Measurements from ENCODE around the gene STRIP2.

Gene STRIP2

GRCh38 chr7:129436335-129436923 is 2.2 kb downstream of the STRIP2 start:
- TF ChIP-seq OSR1 (CRISPR knock-in tag; IDR thresholded peaks at IDR 0.05) (no peak), TSHZ2 (CRISPR knock-in tag; IDR thresholded peaks at IDR 0.05) (no peak), RARB (CRISPR knock-in tag; IDR thresholded peaks at IDR 0.05) (no peak), ZFP3 (CRISPR knock-in tag; IDR thresholded peaks at IDR 0.05) (no peak), CREB5 (CRISPR knock-in tag; IDR thresholded peaks at IDR 0.05; ENCODE audit: low read depth) (no peak), BACH2 (CRISPR knock-in tag; IDR thresholded peaks at IDR 0.05; ENCODE audit: borderline replicate concordance) (no peak), ZFP30 (CRISPR knock-in tag; IDR thresholded peaks at IDR 0.05) (no peak), ESRRG (CRISPR knock-in tag; IDR thresholded peaks at IDR 0.05) (no peak), ISL1 (CRISPR knock-in tag; IDR thresholded peaks at IDR 0.05) (no peak), SNAI2 (CRISPR knock-in tag; IDR thresholded peaks at IDR 0.05) (no peak), ZNF8 (CRISPR knock-in tag; IDR thresholded peaks at IDR 0.05) (no peak), ZNF565 (CRISPR knock-in tag; conservative IDR thresholded peaks at IDR 0.05; ENCODE audit: low read depth) (no peak), ARNTL (CRISPR knock-in tag; IDR thresholded peaks at IDR 0.05; ENCODE audit: borderline replicate concordance, low read depth) (no peak), TCF4 (CRISPR knock-in tag; IDR thresholded peaks at IDR 0.05; ENCODE audit: borderline replicate concordance) (no peak)
- TF ChIP-seq, protein P1, sequence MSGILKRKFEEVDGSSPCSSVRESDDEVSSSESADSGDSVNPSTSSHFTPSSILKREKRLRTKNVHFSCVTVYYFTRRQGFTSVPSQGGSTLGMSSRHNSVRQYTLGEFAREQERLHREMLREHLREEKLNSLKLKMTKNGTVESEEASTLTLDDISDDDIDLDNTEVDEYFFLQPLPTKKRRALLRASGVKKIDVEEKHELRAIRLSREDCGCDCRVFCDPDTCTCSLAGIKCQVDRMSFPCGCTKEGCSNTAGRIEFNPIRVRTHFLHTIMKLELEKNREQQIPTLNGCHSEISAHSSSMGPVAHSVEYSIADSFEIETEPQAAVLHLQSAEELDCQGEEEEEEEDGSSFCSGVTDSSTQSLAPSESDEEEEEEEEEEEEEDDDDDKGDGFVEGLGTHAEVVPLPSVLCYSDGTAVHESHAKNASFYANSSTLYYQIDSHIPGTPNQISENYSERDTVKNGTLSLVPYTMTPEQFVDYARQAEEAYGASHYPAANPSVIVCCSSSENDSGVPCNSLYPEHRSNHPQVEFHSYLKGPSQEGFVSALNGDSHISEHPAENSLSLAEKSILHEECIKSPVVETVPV (CRISPR knock-in tag; IDR thresholded peaks at IDR 0.05), result no peak
- TF ChIP-seq, protein P2, sequence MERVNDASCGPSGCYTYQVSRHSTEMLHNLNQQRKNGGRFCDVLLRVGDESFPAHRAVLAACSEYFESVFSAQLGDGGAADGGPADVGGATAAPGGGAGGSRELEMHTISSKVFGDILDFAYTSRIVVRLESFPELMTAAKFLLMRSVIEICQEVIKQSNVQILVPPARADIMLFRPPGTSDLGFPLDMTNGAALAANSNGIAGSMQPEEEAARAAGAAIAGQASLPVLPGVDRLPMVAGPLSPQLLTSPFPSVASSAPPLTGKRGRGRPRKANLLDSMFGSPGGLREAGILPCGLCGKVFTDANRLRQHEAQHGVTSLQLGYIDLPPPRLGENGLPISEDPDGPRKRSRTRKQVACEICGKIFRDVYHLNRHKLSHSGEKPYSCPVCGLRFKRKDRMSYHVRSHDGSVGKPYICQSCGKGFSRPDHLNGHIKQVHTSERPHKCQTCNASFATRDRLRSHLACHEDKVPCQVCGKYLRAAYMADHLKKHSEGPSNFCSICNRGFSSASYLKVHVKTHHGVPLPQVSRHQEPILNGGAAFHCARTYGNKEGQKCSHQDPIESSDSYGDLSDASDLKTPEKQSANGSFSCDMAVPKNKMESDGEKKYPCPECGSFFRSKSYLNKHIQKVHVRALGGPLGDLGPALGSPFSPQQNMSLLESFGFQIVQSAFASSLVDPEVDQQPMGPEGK (CRISPR knock-in tag; IDR thresholded peaks at IDR 0.05; ENCODE audit: borderline replicate concordance), result no peak
- ATAC-seq, result no peak

DNA sequence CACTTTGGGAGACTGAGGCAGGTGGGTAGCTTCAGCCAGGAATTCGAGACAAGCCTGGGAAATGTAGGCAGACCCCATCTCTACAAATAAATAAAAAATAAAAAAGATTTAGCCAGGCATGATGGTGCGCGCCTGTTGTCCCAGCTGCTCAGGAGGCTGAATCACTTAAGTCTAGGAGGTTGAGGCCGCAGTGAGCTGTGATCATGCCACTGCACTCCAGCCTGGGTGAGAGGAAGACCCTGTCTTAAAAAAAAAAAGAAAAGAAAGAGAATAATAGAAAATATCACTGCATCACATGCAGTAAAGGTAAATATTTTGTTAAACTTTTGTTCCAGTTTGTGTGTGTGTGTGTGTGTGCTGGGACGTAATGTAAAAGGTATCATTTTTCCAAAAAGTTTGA is 3.0 kb downstream of the STRIP2 start:
- TF ChIP-seq, protein P1 (CRISPR knock-in tag; IDR thresholded peaks at IDR 0.05), result no peak
- TF ChIP-seq RARB (CRISPR knock-in tag; IDR thresholded peaks at IDR 0.05), result no peak
- no peak for TF ChIP-seq ZNF565 (CRISPR knock-in tag; conservative IDR thresholded peaks at IDR 0.05; ENCODE audit: low read depth)
- no peak for TF ChIP-seq ZC3H10 (CRISPR knock-in tag; IDR thresholded peaks at IDR 0.05)
- TF ChIP-seq OSR1 (CRISPR knock-in tag; IDR thresholded peaks at IDR 0.05), result no peak
- no peak for TF ChIP-seq ZFP3 (CRISPR knock-in tag; IDR thresholded peaks at IDR 0.05)
- no peak for TF ChIP-seq CSDC2 (CRISPR knock-in tag; IDR thresholded peaks at IDR 0.05)
- TF ChIP-seq ESRRG (CRISPR knock-in tag; IDR thresholded peaks at IDR 0.05), result no peak
- no peak for TF ChIP-seq TOX (CRISPR knock-in tag; IDR thresholded peaks at IDR 0.05; ENCODE audit: borderline replicate concordance)
- TF ChIP-seq POU6F1 (CRISPR knock-in tag; IDR thresholded peaks at IDR 0.05; ENCODE audit: borderline replicate concordance, low read depth), result no peak
- no peak for TF ChIP-seq TSHZ2 (CRISPR knock-in tag; IDR thresholded peaks at IDR 0.05)
- no peak for TF ChIP-seq SNAI2 (CRISPR knock-in tag; IDR thresholded peaks at IDR 0.05)
- TF ChIP-seq, protein P2 (CRISPR knock-in tag; IDR thresholded peaks at IDR 0.05; ENCODE audit: borderline replicate concordance), result no peak
- TF ChIP-seq TCF4 (CRISPR knock-in tag; IDR thresholded peaks at IDR 0.05; ENCODE audit: borderline replicate concordance), result no peak
- no peak for TF ChIP-seq ARNTL (CRISPR knock-in tag; IDR thresholded peaks at IDR 0.05; ENCODE audit: borderline replicate concordance, low read depth)
- ATAC-seq, result no peak
